Type B pancreatic cell (in vitro differentiated cells): ENCODE data around the gene MAP4K5. TPM values are rescaled to one million over a fixed set of nuclear protein-coding genes. Genes with fewer than 3 reads are reported as not detected.

Experiments used
- DNase-seq: peaks from one replicate; pipeline ENCODE4 v3.0.0; 2021; ENCODE audit warnings: mixed read lengths; ENCODE audit not compliant: unreplicated experiment; ENCODE audit errors: extremely low spot score
- H3K27ac Mint-ChIP-seq: 2 replicates; pipeline ENCODE4 v1.8.0; 2021; ENCODE audit warnings: mild to moderate bottlenecking, mixed read lengths
- H3K27me3 Mint-ChIP-seq: 2 replicates; pipeline ENCODE4 v1.8.0; 2021; ENCODE audit warnings: mixed read lengths
- H3K36me3 Mint-ChIP-seq: 2 replicates; pipeline ENCODE4 v1.8.0; 2021; ENCODE audit warnings: mixed read lengths
- H3K4me1 Mint-ChIP-seq: one replicate; pipeline ENCODE4 v1.8.0; 2021; ENCODE audit warnings: mixed read lengths; ENCODE audit not compliant: unreplicated experiment
- H3K4me3 Mint-ChIP-seq: 2 replicates; pipeline ENCODE4 v1.8.0; 2021; ENCODE audit warnings: mild to moderate bottlenecking, mixed read lengths
- H3K9me3 Mint-ChIP-seq: 2 replicates; pipeline ENCODE4 v1.8.0; 2021; ENCODE audit warnings: mixed read lengths
- total RNA-seq: library from RNA; stranded (reverse); gene quantifications from 2 replicates; pipeline ENCODE4 v1.2.1, GENCODE V29; 2021; ENCODE audit warnings: low replicate concordance
- TF ChIP-seq, protein P1 (sequence below): fragments of 200-600 bp; sonication (generic); conservative IDR thresholded peaks from 2 replicates; pipeline ENCODE4 v1.5.0; 2021; ENCODE audit warnings: antibody characterized with exemption, mild to moderate bottlenecking

MAP4K5 gene
- total RNA-seq, 1 donor from 2014 or later, result 58.4 TPM

DNA sequence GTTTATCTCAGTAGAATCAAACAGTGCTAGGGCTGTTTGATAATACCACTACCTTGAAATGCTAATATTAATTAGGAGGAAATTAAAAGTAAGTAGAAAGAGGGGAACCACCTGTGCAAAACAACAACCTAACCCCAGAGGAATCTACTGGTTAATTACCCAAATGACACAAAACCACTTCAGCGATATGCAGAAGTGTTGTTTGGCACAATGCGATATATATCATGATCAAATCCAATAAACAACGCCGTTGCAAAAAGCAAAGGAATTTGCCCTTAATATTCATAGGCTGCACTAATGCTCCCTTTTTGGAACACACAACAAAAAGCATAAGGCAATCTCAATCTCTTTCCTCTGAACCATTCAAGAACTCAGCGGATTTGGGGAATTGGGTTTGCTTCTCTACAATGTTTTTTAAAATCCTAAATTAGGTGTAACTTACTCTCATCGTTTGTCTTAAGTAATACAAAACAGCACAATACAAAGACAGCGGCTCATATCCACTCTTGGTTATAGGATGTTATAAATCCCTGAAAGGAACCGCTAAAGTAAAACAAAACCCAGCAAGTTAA lies 1.5 kb downstream of the MAP4K5 start:
- H3K4me1 Mint-ChIP-seq, result peaks cover 38% of the 10 kb centered on the region
- TF ChIP-seq, protein P1, sequence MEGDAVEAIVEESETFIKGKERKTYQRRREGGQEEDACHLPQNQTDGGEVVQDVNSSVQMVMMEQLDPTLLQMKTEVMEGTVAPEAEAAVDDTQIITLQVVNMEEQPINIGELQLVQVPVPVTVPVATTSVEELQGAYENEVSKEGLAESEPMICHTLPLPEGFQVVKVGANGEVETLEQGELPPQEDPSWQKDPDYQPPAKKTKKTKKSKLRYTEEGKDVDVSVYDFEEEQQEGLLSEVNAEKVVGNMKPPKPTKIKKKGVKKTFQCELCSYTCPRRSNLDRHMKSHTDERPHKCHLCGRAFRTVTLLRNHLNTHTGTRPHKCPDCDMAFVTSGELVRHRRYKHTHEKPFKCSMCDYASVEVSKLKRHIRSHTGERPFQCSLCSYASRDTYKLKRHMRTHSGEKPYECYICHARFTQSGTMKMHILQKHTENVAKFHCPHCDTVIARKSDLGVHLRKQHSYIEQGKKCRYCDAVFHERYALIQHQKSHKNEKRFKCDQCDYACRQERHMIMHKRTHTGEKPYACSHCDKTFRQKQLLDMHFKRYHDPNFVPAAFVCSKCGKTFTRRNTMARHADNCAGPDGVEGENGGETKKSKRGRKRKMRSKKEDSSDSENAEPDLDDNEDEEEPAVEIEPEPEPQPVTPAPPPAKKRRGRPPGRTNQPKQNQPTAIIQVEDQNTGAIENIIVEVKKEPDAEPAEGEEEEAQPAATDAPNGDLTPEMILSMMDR, result no peak
- peak overlapping the region; percentile 87 for H3K27ac Mint-ChIP-seq
- no peak for DNase-seq
- H3K36me3 Mint-ChIP-seq, result peaks cover 3% of the 10 kb centered on the region
- H3K9me3 Mint-ChIP-seq, result no peaks in the 10 kb centered on the region
- H3K27me3 Mint-ChIP-seq, result no peaks in the 10 kb centered on the region
- H3K4me3 Mint-ChIP-seq, result peak overlapping the region; percentile 96

DNA sequence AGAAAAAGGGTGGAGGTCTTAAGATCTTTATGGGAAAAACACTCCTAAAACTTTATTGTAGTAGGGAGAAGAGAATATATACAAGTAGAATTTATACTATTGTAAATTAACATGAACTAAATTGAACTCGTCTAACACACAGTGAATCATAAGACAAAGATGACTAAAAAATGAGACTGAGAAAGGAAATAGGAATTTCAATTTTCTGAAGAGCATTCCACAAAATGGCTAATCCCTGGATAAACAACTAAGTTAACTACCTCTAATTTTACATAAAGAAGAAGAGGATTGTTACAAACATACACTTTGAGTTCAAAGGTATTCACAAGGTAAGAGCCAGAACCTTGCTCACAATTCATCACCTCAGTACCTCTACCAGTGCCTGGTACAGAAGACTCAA lies 2.0 kb downstream of the MAP4K5 start:
- peak overlapping the region; percentile 96 for H3K4me3 Mint-ChIP-seq
- DNase-seq, result no peak
- H3K27ac Mint-ChIP-seq, result peak overlapping the region; percentile 52
- H3K27me3 Mint-ChIP-seq, result no peaks in the 10 kb centered on the region
- peaks cover 39% of the 10 kb centered on the region for H3K4me1 Mint-ChIP-seq
- TF ChIP-seq, protein P1, result no peak
- peaks cover 4% of the 10 kb centered on the region for H3K36me3 Mint-ChIP-seq
- H3K9me3 Mint-ChIP-seq, result no peaks in the 10 kb centered on the region

DNA sequence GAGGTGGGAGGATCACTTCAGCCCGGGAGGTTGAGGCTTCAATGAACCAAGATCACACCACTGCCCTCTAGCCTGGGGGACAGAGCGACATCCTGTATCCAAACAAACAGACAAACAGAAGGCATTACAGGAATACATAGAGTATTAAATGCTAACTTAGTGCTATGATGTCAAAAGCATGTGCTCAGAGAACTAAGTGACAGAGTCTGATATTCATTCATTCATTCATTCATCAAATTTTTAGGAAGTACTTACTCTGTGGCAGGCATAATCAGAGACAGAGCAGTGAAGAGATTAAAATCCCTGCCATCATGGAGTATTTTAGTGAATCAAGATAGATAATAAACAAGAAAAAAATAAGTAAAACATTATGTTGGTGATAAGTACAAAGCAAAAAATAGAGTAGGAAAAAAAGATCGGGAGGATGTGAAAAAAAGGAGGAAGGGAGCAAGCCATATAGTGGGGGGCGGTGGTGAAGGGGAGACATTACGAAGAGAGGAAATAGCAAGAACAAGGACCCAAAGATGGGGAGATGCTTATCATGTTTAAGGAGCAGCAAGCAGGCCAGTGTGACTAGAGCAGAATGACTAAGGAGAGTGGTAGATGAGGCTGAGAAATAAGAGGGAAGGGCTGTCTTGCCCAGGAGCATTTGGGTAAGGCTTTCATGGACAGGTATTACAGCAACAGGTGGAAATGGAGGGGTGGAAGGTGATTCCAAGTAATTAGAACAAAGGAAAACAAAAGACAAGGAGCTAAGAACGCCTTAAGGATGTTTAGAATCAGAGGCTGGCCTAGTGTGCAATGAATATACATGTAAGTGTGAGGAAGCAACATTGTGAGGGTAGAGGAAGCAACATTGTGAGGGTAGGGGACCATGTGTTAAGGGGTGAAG lies 2.8 kb downstream of the MAP4K5 start:
- peak overlapping the region; percentile 96 for H3K4me3 Mint-ChIP-seq
- peaks cover 10% of the 10 kb centered on the region for H3K36me3 Mint-ChIP-seq
- no peak for DNase-seq
- peak overlapping the region; percentile 52 for H3K27ac Mint-ChIP-seq
- peaks cover 47% of the 10 kb centered on the region for H3K4me1 Mint-ChIP-seq
- TF ChIP-seq, protein P1, result no peak
- H3K27me3 Mint-ChIP-seq, result no peaks in the 10 kb centered on the region
- no peaks in the 10 kb centered on the region for H3K9me3 Mint-ChIP-seq

DNA sequence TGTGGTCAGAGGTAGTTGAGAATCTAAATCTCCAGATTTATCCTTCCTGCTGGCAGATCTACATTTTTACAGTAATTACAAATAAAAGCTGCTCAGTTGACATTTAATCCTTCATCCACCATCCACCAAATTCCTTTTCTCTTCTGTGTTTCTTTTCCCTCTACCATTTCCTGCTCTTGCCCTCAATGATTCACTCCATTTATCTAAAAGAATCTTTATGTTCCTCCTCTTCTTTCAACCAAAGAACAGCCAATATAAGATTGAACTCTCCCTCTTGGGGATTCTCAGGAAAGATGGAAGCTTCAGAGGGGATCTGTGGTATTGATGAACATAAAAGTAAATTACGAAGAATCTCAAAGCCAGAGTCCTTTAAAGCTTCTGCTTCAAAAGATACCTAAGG lies 4.4 kb downstream of the MAP4K5 start:
- Mint-ChIP-seq H3K27me3 (no peaks in the 10 kb centered on the region), H3K36me3 (peaks cover 21% of the 10 kb centered on the region), H3K4me3 (no peak overlapping the region), H3K27ac (no peak overlapping the region), H3K4me1 (peaks cover 60% of the 10 kb centered on the region), H3K9me3 (peaks cover 4% of the 10 kb centered on the region)
- no peak for DNase-seq
- TF ChIP-seq, protein P1, result no peak

DNA sequence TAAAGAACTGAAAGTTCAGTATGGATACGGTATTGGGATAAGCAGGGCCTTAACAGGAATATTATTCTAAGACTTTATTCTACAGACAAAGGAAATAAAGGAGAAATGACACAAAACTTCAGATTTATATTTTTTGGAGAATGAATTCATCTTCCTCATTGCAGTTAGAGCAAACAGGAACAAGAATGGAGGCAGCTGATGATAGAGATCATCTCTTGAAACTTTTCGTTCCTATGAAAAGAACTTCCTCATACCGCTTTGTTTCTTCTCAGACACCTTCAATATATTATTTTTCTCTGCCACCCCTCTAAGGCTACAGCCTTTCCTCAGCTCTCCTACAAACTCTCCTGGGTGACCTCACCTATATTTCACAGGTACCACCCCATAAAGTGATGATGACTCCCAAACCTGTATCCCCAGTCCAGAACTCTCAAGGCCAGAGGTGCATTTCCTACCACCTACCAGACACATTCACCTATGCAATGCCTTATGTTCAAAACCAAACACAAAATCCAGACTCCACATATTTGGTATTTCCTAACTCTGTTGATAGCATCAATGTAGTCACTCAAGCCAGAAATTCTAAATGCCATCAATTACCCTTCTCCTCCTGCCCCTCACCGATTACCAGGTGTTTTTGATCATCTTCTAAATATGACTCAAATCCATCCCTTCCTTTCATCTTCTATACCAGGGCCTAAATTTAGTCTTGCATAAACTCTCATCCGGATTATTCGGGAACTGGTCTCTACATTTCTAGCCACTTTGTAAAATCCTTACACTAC lies 7.4 kb downstream of the MAP4K5 start:
- H3K27ac Mint-ChIP-seq, result peak overlapping the region; percentile 7
- H3K4me1 Mint-ChIP-seq, result peaks cover 60% of the 10 kb centered on the region

More for the DNA sequence above, 7.4 kb downstream of the MAP4K5 start:
- Mint-ChIP-seq H3K9me3 (peaks cover 4% of the 10 kb centered on the region), H3K27me3 (no peaks in the 10 kb centered on the region), H3K36me3 (peaks cover 28% of the 10 kb centered on the region), H3K4me3 (no peak overlapping the region)
- DNase-seq, result no peak
- TF ChIP-seq, protein P1, result no peak
